ENCODE measurements around the gene FSHR.

DNA sequence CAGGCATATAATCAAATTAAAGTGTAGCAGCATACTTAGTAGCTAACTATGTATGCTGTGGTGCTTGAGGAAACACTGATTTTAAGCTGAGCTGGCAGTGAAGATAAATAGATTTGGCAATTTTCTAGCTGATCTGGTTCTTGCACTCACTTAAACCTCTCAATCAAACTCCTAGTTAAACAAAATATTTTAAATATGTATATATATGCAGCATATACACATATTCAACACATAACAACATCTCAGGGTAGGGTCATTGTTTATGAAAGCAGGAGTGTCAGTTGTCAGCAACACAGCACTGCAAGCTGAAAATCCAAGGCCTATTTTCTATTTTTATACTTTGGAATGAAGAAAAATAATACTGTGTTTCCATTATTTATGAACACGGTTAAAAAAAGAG is 10.4 kb upstream of the FSHR start:
- TF ChIP-seq CTCF (conservative IDR thresholded peaks at IDR 0.05; ENCODE audit: low read length) = no peak
- TF ChIP-seq EZH2phosphoT487 (IDR thresholded peaks at IDR 0.05; ENCODE audit: borderline replicate concordance) = no peak
